Measurements from ENCODE around the gene XPA. TPM values are rescaled to one million over a fixed set of nuclear protein-coding genes. Genes with fewer than 3 reads are reported as not detected.

The XPA gene
- total and polyA plus RNA-seq, 4 donors, result 9.2 to 23.0 (median 10.5) TPM

DNA sequence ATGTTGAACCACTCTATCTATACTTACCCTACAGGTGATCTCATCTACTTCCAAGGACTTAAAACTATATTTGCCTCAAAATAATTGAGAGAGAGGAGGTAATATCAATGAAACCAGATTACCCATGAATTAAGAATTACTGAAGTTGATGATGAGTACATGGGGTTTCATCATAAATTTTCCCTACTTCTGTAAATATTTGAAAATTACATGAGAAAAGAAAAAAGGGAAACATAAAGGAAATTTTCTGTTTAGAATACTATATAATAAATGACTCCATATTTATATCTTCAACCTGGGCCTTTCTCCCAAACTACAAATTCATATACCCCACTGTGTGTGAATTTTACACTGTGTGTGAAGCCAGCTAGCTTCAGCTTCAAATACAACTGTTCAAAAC lies 66.5 kb downstream of the XPA start:
- peaks cover 0 to 32% (median 15%) of the 10 kb centered on the region in 5 donors for H3K4me1 ChIP-seq (ENCODE audit: control insufficient read depth in 5 of 5, insufficient read depth in 5 of 5, low read length in 5 of 5)

DNA sequence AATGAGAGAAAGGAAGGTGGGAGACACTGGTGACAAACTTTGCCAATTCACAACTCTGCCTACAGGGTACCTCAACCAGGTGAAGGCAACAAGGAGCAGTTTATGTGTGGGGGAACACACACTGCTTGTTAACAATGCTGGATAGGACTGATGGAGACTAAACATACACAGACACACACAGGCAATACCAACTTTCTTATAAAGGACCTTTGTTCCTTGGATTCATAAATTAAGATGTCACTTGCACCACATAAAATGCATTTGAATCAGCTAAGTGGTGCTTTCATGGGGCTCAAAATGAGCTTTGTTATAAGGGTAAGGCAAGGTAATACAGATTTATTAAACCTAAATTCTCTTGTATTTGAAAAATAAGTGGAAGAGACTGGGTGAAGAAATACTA lies 68.0 kb downstream of the XPA start:
- Histone ChIP-seq H3K9me3 (ENCODE audit: control insufficient read depth in 4 of 4, insufficient read depth in 3 of 4, low read length in 3 of 4) (no peaks in the 10 kb centered on the region), H3K4me3 (no peak overlapping the region), H3K9ac (ENCODE audit: insufficient read depth in 1 of 2, low read length in 2 of 2) (no peak overlapping the region), H3K27ac (ENCODE audit: low read depth in 1 of 2, low read length in 1 of 2) (peak overlapping the region in 1 of 2 donors; percentile 7), H3K36me3 (ENCODE audit: control insufficient read depth in 4 of 4, insufficient read depth in 4 of 4, low read length in 4 of 4) (peaks cover 0 to 17% (median 7%) of the 10 kb centered on the region in 4 donors), H3K4me1 (ENCODE audit: control insufficient read depth in 5 of 5, insufficient read depth in 5 of 5, low read length in 5 of 5) (peaks cover 0 to 26% (median 7%) of the 10 kb centered on the region in 5 donors), H3K27me3 (ENCODE audit: control insufficient read depth in 3 of 3, insufficient read depth in 3 of 3, low read length in 2 of 3) (no peaks in the 10 kb centered on the region)
- DNase-seq, result no peak
- ATAC-seq (ENCODE audit: insufficient read depth, low FRiP score), result no peak
- TF ChIP-seq CTCF (IDR thresholded peaks at IDR 0.05; ENCODE audit: control extremely low read depth, extremely low read depth), result no peak

More for the DNA sequence above, 66.5 kb downstream of the XPA start:
- Histone ChIP-seq H3K9ac (ENCODE audit: insufficient read depth in 1 of 2, low read length in 2 of 2) (no peak overlapping the region), H3K9me3 (ENCODE audit: control insufficient read depth in 4 of 4, insufficient read depth in 3 of 4, low read length in 3 of 4) (no peaks in the 10 kb centered on the region), H3K4me3 (no peak overlapping the region), H3K27ac (ENCODE audit: low read depth in 1 of 2, low read length in 1 of 2) (no peak overlapping the region), H3K36me3 (ENCODE audit: control insufficient read depth in 4 of 4, insufficient read depth in 4 of 4, low read length in 4 of 4) (peaks cover 0 to 3% (median under 1%) of the 10 kb centered on the region in 4 donors), H3K27me3 (ENCODE audit: control insufficient read depth in 3 of 3, insufficient read depth in 3 of 3, low read length in 2 of 3) (no peaks in the 10 kb centered on the region)
- TF ChIP-seq CTCF (IDR thresholded peaks at IDR 0.05; ENCODE audit: control extremely low read depth, extremely low read depth), result no peak
- ATAC-seq (ENCODE audit: insufficient read depth, low FRiP score), result no peak
- DNase-seq, result no peak

DNA sequence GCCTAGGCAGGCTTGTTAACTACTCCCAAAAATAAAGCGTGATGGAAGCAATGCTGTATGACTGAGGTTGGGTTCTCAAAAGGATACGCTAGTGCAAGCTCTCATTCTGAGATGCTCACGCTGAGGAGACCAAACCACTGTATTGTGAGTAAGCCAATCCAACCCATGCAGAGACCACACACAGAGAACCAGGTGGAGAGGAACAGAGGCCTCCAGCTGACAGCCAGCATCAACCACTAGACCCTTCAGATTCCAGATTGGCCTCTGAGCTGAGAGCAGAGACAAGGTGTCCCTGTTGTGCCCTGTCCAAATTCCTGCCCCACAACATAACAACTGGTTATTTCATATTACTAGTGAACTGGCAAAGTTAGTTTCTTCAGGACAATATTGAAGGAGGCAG lies 68.5 kb downstream of the XPA start:
- H3K4me3 ChIP-seq, result no peak overlapping the region
- no peaks in the 10 kb centered on the region for H3K9me3 ChIP-seq (ENCODE audit: control insufficient read depth in 4 of 4, insufficient read depth in 3 of 4, low read length in 3 of 4)
- no peak for ATAC-seq (ENCODE audit: insufficient read depth, low FRiP score)

More for the DNA sequence above, 68.5 kb downstream of the XPA start:
- H3K9ac ChIP-seq (ENCODE audit: insufficient read depth in 1 of 2, low read length in 2 of 2), result no peak overlapping the region
- no peaks in the 10 kb centered on the region for H3K27me3 ChIP-seq (ENCODE audit: control insufficient read depth in 3 of 3, insufficient read depth in 3 of 3, low read length in 2 of 3)
- H3K36me3 ChIP-seq (ENCODE audit: control insufficient read depth in 4 of 4, insufficient read depth in 4 of 4, low read length in 4 of 4), result peaks cover 0 to 21% (median 8%) of the 10 kb centered on the region in 4 donors
- TF ChIP-seq CTCF (IDR thresholded peaks at IDR 0.05; ENCODE audit: control extremely low read depth, extremely low read depth), result no peak
- DNase-seq, result no peak
- peak overlapping the region in 1 of 2 donors; percentile 39 for H3K27ac ChIP-seq (ENCODE audit: low read depth in 1 of 2, low read length in 1 of 2)
- WGBS, 2 donors, result 96% methylated on average over 3 of the region's 3 CpGs
- peaks cover 0 to 26% (median 7%) of the 10 kb centered on the region in 5 donors for H3K4me1 ChIP-seq (ENCODE audit: control insufficient read depth in 5 of 5, insufficient read depth in 5 of 5, low read length in 5 of 5)

Measured in lung (tissue), 12 donors.